DMS53 (cell line): Measurements from ENCODE around the gene TNNC1.

ENCODE experiments used
- DNase-seq: peaks from one replicate; lab custom pipeline; 2025; lab: John Stamatoyannopoulos, UW

Gene TNNC1

GRCh38 chr3:52442409-52443267 is 11.2 kb downstream of the TNNC1 start:
- no peak for DNase-seq

GRCh38 chr3:52441772-52442332 is 12.0 kb downstream of the TNNC1 start:
- no peak for DNase-seq

- DNase-seq, result no peak
Measured at GRCh38 chr3:52441091-52441771, 12.6 kb downstream of the TNNC1 start.

DNA sequence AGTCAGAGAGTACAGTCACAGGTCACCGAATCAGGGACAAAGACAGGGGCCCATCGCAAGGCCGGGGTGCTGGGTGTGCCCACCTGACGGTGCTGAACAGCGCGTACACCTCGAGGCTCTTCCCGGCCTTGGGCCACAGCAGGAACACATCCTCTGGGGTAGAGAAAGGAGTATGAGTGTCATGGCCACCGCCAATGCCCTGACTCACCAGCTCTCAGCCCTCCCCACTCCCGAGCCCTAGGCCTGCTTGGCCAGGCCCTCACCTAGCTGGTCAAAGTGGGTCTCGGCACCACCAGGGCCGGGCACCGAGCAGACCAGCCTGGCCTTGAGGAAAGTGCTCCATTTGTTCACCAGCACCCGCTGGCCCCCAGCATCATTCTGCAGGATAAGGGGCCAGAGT is 13.2 kb downstream of the TNNC1 start:
- DNase-seq, result no peak

GRCh38 chr3:52440249-52440551 is 13.6 kb downstream of the TNNC1 start:
- no peak for DNase-seq

DNA sequence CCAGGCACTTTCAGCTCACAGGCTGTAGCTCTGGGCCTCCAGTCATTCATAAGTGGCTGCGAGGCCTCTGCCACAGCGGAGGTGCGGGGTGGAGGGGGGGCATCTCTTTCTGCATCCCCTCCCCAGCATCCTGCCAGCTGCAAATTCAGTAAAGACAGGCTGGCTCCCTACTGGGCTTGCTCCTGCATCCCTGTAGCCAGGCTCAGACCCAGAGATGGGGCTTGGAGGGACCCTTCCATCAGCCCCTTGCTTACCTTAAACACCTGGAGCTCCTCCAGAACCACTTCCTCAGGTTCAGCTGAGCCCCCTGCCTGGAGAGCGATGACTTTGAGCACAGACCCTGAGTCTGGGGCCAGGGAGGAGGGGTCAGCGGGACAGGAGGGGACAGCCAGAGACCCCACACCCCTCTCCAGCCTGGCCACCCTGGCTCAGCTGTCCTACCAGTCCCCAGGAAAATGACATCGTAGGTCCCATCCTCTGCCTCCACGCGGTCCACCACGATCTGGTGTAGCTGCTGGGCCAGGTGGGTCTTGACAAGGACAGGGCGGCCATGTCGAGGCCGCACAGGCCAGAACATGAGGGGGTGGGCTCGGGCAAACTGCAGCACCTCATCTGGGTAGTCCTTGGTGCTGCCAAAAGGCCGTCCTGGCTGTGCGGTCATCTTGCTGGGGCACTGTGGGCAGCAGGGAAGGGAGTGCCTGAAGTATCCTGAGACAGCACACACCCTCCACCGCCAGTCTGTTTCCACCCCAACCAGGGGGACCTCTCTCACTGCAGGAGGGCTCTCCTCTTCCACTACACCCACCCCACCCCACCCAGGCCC is 14.2 kb downstream of the TNNC1 start:
- DNase-seq, result no peak

DNA sequence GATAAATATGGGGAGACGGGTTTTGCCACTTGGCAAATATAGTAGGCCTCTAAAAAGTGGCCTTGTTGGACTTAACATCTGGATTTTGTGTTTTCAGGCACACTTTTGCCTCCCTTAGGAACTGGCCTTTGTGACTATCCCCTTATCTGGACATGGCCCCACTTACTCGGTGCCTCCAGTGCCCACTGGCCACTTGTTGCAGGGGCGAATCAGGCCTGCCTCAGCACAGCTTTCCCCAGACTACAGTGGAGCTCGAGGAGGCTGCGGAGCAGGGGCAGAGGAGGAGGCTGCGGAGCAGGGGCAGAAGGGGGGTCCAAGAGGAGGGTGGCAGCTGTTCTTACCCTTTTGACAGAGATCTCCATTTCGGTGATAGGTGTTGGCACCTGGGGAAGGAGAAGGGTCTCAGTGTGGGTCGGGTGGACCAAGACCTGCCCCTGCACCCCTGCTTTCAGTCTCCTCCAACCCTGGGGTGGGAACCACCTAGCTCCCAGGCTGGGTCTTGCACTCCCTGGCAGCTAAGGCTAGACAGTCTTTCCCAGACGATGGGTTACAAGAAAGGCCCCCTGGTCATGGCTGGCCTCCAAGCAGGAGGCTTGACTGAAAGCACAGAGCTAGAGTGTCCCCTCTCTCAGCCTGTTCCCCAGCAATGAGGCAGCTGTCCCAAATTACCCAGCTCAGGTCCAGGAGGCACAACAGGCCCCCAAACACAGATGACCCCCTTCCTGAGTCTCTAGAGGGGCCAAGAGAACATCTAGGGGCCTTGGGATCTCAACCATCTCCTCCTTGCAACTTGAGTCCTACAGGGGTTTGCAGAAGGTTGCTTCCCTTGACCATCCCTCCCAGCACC is 15.0 kb downstream of the TNNC1 start:
- no peak for DNase-seq

GRCh38 chr3:52438104-52438376 is 15.8 kb downstream of the TNNC1 start:
- no peak for DNase-seq

DNA sequence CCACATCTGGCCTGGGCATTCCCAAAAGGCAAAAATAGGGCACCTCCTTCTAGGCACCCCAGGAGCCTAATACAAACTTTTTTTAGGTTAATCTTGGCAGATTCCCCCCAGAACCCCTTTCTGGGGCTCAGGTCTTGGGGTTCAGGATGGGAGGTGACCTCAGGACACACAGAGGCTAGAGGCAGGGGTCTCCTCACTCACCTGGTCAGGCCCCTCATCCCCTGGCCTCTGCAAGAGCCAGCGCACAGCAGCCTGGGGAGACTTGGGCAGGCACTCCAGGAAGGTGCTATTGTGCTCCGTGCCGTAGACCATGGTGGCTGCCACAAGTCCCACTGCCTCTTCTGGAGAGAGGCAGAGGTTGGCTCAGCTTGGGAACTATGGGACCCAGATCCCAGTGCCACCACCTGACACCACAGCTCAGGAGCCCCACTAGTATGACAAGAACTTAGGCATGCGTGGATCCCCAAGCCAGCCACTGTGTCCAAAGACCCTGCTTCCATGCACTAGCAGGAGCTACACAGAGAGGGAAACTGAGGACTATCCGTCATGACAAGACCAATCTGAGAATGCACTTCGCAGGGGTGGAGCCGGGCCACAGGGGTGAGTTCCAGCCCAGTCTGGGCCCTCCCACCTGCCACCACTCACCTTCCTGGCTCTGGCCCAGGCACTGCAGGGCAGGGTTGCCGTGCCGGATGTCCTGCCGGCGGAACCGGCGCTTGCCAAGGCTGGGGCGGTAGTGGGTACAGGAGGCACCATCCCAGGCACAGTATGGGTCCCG is 16.3 kb downstream of the TNNC1 start:
- DNase-seq, result no peak

DNA sequence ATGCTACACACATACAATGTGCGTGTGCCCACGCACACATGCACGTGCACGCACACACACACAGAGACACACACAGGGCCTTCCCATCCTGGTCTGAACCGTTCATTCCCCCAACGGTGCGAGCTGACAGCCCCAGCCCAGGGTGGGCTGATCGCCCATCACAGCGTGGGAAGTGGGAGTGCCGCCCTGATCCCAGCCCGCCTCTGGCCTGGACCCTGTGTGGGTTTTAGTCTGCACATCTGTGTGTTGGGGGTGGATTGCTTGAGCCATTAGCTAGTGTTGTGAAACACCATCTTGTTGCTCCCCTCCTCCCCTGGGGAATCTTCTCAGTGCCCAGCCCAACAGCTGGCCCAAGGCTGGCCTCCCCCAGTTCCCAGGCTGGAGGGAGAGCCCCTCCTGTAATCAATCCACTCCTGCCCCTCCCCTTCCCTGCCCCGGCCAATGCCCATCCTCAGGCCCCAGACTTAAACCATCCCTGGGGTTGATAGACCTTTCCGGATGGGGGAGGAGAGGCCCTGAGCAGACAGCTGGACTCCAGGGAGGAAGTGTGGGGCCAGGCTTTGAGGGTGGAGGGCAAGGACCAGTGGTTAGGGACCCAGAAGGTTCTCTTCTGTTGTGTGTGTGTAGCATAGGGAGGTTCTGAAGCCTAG is 17.2 kb downstream of the TNNC1 start:
- DNase-seq, result no peak

DNA sequence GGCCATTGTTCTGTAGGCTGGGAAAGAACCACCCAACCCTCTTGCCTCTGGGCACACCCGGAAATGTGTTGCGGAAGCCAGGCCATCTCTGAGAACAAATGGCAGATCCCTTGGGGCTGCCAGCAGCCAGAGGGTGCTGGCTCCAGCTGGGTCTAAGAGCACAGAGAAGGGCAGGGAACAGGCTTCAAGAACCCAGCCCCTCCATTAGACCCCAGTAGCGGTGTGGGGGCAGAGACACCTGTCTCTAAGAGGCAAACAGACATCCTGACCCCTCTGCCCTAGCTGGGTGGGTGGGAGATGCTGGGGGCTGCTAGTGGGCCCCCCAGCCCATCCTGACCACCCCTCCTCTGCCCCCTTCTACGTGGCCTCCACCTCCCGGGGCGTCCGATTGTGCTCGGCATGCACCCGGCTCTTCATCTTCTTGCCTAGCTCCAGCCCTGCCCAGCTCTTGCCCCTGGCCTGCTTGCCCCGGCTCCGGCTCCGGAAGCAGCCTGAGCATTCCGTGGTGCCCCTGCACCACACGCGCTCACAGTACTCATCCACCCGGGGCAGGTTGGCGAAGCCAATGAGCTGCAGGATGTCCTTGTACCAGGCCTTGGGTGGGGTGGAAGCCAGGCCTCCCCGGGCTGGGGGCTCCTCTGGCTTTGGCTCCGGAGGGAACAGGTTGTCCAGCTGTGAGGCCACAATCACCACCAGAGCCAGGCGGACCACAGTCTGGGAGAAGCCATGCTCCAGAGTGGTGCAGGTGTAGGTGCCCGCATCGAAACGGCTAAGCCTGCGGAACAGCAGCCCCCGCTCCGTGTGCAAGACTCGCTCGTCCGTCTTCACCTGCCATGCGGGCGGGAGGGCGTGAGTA is 18.4 kb downstream of the TNNC1 start:
- no peak for DNase-seq

DNA sequence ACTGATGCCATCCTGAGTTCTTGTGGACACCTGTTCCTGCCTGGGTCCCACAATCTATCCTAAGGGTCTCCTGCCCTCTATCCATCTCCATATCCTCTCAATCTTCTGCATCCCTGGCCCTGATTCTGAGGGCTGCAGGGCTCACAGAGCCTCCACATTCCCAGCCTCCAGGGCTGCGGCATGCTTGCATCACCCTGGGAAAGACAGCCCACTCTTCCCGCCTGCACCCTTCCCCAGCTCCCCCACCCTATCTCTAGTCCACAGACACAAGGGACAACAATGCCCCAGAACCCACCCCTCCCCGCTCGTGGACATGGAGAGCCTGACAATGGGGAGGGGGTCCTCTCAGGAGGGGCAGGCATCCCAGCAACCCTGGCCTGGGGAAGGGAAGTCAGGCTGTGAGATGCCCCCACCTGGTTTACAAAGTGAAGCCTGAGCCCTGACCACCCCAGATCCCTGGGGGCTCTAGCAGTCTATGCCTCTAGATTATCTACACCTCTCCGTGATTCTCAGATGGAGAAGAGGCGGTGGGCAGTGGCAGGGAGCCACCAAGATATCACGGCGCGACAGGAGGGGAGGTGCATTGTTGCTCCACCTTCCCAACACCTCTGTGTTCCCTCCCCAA is 19.2 kb downstream of the TNNC1 start:
- DNase-seq, result no peak

DNA sequence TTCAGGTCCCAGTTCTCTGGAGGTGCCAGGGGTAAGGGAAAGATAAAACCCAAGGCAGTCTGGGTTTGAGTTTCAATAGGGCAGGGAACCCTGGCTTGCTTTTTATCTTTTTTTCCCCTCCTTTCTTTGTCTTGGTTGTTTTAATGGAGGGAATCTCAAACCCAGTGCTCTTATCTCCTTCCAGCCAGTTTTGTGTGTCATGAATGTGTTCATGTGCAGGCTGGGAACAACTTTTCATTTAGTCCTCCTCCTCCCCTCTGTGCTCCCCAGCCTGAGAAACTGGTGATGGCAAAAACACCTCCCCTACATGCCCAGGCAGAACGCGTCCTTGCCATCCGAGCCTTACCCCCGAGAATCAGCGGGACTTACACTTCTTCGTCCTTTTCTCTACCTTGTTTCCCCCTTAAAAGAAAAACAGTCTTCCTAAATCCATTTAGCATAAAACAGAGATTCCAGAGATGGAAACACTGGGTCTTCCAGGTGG is 19.8 kb downstream of the TNNC1 start:
- DNase-seq, result no peak

DNA sequence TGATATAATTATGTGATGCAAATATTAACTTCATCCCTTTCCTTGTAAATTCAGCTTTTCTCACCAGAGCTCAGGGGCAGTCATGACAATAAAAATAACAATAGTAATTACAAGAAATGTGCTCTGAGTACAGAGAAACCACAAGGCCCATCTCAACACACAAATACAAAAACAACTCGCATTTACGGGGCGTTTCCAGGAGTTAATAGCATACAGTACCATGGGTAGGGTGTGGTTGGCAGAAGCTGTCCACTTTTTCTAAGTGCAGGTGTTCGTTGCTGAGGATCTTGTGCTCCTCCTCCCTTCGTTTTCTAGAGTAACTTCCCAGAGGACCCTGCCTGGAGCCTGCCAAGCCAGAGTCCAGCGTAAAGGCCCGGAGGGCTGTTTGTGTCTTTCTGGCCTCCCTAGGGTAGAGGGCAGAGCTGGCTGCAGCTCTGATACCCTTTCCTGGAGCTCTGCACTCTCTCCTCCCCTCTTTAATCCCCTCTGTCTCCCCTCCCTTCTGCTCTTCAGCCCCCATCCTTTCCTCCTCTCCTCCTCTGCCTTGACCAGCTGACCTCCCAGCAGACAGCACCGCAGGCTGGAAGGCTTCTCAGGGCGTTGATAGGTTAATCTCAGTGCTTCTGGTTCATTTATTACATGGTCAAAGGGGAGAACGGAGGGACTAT is 20.4 kb downstream of the TNNC1 start:
- no peak for DNase-seq

GRCh38 chr3:52432691-52433141 is 21.1 kb downstream of the TNNC1 start:
- DNase-seq, result no peak

DNA sequence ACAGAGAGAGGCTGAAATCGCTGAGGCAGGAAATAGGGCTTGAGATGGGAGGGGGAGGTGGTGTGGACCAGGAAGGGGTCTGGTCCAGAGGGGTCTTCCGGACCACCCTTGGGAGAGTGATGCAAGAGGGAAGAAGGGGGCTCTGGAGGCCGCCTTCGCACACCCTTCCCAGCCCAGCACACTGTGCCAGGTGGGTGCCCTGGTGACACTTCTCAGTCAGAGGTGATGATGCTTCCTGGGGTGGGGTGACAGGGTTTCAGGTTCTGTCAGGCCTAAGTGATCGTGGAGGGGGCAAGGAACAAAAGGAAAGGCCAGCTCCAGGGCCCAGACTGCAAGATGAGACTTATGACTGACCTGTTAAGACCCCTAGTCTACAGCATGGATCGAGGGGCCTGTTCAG is 21.6 kb downstream of the TNNC1 start:
- no peak for DNase-seq

DNA sequence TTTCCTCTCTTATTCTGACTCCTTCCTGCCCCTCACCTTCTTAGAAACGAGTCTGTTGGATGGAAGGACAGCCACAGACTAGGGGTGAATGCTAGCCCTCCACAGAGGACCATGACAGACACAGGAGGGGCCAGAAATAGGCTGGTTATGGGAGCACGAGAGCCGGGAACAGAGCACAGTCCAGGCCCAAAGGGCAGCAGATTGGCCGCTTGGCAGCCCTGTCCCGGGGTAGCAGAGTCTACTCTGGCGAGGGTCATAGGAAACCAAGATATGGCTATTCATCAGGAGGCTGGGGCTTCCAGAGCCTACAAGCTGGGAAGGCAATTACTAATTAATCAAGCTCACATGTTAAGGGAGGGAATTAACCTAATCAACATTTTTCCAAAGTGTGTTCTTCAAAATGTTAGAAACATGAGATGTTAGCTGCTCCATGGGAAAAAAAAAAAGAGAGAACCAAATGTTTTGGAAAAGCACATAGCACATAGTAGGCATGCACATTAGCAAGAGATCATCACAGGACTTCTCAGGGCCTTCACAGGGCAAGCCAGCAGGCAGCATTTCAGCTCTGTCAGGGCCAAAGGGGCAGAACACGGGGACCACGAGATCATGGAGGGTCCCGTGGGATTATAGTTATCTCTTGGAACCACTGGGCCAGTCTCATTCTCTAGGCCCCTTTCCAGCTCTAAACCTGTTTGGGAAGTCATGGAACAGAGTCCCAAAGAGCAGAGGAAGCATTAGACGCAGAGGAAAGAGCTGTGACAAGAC is 22.2 kb downstream of the TNNC1 start:
- DNase-seq, result no peak

DNA sequence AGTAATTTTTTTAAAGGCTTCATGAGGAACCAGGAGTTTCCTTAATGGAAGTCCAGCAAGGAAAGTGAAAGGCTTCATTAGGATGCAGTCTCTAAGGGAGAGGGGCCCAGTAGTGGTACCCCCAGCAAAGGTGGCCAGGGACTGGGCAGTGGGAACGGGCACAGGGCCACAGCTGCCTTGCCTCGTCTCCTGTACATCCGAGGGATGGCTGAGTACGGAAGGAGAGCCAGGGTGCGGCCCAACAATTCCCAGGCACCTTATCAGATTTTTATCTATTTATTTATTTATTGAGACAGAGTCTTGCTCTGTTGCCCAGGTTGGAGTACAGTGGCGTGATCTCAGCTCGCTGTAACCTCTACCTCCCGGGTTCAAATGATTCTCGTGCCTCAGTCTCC is 23.4 kb downstream of the TNNC1 start:
- no peak for DNase-seq
